ENCODE measurements around the gene MTA1. TPM values are rescaled to one million over a fixed set of nuclear protein-coding genes. Genes with fewer than 3 reads are reported as not detected.
A peak's percentile ranks its signal among the peaks of the same experiment; 100 is the strongest.

The MTA1 gene
- 64.5 TPM for polyA plus RNA-seq (2012; ENCODE audit: low read depth, missing spikeins)

GRCh38 chr14:105419195-105420091 lies at the start of gene MTA1:
Gene MTA1, plus strand, starts transcription at chr14:105419827. Its CDS starts 209 bp downstream, at chr14:105420036.
- peak; percentile 85 for DNase-seq (ENCODE audit: insufficient read length, low spot score)
- no peak for FAIRE-seq
- TF ChIP-seq SPI1 (IDR thresholded peaks at IDR 0.05; ENCODE audit: low read depth, low read length): no peak

DNA sequence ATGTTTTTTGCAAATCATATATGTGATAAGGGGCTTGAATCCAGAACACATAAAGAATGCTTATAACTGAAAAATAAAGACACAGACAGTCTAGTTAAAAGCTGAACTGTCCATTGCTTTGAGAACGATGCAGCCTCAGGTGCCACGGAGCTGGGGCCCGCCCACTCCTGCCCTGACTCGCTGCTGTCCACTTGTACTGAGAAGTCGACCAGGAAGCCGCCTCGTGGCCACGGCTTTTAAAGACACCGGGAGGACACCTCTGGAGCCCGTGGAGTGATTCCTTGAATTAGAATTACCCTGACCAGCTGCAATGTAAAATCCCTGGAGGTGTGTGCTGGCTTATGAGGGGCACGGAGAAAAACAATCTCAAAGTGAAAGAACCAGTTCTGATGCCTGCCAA lies 45.2 kb upstream of the MTA1 start:
- FAIRE-seq (no peak), DNase-seq (ENCODE audit: insufficient read length, low spot score) (no peak)
- TF ChIP-seq POLR2A (IDR thresholded peaks at IDR 0.05; ENCODE audit: low read depth, low read length) (no peak), POU2F2 (IDR thresholded peaks at IDR 0.05; ENCODE audit: low read depth, low read length) (no peak), SPI1 (IDR thresholded peaks at IDR 0.05; ENCODE audit: low read depth, low read length) (no peak), POLR2AphosphoS5 (IDR thresholded peaks at IDR 0.05; ENCODE audit: low read depth, low read length) (no peak), TAF1 (IDR thresholded peaks at IDR 0.05; ENCODE audit: low read depth, low read length) (no peak), PAX5 (IDR thresholded peaks at IDR 0.05; ENCODE audit: insufficient read depth, low read length, severe bottlenecking) (no peak)

DNA sequence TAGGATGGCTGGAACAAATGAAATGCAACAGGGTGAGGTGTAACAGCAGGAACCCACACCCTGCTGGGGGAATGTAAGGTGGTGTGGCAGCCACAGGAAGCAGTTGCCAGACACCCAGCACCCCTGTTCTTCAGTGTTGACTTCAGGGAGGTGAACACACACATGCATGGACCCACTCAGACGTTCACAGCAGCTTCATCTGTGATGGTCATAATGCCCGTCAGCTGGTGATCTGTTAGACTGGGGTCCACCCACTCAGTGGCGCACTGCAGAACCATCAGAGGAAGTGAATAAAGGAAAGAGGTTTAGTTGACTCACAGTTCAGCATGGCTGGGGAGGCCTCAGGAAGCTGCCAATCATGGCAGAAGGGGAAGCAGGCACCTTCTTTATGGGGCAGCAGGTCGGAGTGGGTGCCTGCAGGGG lies 44.0 kb upstream of the MTA1 start:
- TF ChIP-seq SPI1 (IDR thresholded peaks at IDR 0.05; ENCODE audit: low read depth, low read length) (peak; percentile 41), TAF1 (IDR thresholded peaks at IDR 0.05; ENCODE audit: low read depth, low read length) (no peak), POLR2A (IDR thresholded peaks at IDR 0.05; ENCODE audit: low read depth, low read length) (no peak), PAX5 (IDR thresholded peaks at IDR 0.05; ENCODE audit: insufficient read depth, low read length, severe bottlenecking) (no peak)
- FAIRE-seq: peak; percentile 80
- DNase-seq (ENCODE audit: insufficient read length, low spot score): no peak

DNA sequence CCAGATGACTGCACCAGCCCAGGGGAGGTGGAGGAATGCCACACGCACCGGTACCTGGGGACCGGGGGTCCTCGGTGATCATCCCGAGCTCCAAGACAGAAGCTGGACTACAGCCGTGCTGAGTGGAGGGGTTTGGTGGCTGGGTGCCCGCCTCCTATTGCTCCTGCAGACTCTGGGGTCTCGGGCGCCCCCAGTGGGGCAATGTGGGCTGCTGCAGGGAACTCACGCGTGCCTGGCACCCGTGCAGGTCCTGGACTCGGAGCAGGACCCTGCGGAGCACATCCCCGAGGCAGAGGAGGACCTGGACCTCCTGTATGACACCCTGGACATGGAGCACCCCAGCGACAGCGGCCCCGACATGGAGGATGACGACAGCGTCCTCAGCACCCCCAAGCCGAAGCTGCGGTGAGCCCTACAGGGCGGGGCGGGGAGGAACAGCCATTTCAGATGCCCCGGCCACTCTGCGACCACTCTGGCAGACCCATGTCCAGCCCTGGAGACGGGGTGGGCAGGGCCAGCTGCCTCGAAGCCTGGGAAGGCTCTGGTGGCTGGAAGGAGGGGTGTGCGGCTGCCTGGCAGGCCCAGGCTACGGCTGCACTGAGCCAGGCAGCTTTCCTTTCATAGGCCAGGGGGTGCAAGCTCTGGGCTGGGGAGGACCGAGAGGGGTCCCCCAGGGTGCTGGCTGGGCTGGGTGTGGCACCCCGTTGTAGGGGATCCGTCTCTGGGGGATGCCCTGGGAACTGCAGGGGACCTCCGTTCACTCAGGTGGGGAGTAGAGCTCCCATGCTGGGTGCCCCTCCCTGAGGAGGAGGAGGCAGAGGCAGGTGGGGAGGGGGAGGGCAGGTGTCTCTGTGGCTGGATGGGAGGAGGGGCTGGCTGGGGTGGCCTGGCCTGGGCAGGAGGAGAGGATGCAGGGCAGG lies 42.8 kb upstream of the MTA1 start:
- DNase-seq (ENCODE audit: insufficient read length, low spot score) (no peak), FAIRE-seq (no peak)
- TF ChIP-seq POU2F2 (IDR thresholded peaks at IDR 0.05; ENCODE audit: low read depth, low read length) (no peak), POLR2A (IDR thresholded peaks at IDR 0.05; ENCODE audit: low read depth, low read length) (no peak), POLR2AphosphoS5 (IDR thresholded peaks at IDR 0.05; ENCODE audit: low read depth, low read length) (no peak), SPI1 (IDR thresholded peaks at IDR 0.05; ENCODE audit: low read depth, low read length) (no peak)

DNA sequence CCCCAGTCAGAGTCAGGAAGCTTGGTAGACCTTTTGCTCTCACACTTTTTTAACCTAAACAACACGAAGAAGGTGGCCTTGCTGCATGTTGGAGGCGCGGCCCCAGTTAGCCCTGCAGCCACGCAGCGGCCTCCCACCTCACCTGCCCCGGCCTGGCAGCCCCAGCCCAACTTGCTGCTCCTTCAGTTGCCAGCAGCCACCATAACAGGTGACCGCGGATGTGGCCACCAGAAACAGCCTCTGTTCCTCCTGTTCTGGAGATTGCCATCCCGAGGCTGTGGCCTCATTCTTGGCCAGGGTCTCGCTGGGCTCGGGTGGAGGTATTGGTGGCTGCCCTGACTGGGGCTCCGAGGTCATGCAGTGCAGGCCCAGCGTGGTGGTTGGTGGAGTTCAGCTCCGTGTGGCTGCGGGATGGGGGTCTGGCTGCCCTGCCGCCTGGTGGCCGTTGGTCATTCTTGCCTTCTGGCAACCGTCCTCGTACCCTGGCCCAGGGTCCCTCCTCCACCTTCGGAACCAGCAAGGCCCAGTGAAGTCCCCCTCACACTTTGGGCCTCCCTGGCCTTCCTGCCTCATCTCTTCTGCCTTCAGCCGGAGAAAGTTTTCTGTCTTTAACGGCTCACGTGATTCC lies 42.0 kb upstream of the MTA1 start:
- no peak for FAIRE-seq
- no peak for DNase-seq (ENCODE audit: insufficient read length, low spot score)
- TF ChIP-seq POLR2AphosphoS5 (IDR thresholded peaks at IDR 0.05; ENCODE audit: low read depth, low read length) (no peak), PAX5 (IDR thresholded peaks at IDR 0.05; ENCODE audit: insufficient read depth, low read length, severe bottlenecking) (no peak), POLR2A (IDR thresholded peaks at IDR 0.05; ENCODE audit: low read depth, low read length) (no peak), TAF1 (IDR thresholded peaks at IDR 0.05; ENCODE audit: low read depth, low read length) (no peak), SPI1 (IDR thresholded peaks at IDR 0.05; ENCODE audit: low read depth, low read length) (no peak), POU2F2 (IDR thresholded peaks at IDR 0.05; ENCODE audit: low read depth, low read length) (no peak)

DNA sequence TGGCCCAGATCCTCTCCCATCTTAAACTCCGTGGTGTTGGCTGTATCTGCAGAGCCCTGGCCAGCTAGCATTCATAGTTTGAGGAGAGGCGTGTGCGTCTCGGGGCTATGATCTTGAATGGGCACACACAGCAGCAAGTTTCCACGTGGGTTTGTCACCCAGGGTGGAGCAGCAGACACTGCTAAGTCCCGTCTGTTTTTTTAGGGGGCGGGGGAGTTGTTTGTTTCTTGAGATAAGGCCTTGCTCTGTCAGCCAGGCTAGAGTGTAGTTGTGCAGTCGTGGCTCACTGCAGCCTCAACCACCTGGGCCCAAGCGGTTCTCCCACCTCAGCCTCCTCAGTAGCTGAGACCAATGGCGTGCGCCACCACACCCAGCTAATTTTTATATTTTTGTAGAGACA lies 41.4 kb upstream of the MTA1 start:
- no peak for DNase-seq (ENCODE audit: insufficient read length, low spot score)
- TF ChIP-seq TAF1 (IDR thresholded peaks at IDR 0.05; ENCODE audit: low read depth, low read length) (no peak), POLR2A (IDR thresholded peaks at IDR 0.05; ENCODE audit: low read depth, low read length) (no peak), POLR2AphosphoS5 (IDR thresholded peaks at IDR 0.05; ENCODE audit: low read depth, low read length) (no peak), PAX5 (IDR thresholded peaks at IDR 0.05; ENCODE audit: insufficient read depth, low read length, severe bottlenecking) (no peak), POU2F2 (IDR thresholded peaks at IDR 0.05; ENCODE audit: low read depth, low read length) (no peak), SPI1 (IDR thresholded peaks at IDR 0.05; ENCODE audit: low read depth, low read length) (no peak)
- no peak for FAIRE-seq

DNA sequence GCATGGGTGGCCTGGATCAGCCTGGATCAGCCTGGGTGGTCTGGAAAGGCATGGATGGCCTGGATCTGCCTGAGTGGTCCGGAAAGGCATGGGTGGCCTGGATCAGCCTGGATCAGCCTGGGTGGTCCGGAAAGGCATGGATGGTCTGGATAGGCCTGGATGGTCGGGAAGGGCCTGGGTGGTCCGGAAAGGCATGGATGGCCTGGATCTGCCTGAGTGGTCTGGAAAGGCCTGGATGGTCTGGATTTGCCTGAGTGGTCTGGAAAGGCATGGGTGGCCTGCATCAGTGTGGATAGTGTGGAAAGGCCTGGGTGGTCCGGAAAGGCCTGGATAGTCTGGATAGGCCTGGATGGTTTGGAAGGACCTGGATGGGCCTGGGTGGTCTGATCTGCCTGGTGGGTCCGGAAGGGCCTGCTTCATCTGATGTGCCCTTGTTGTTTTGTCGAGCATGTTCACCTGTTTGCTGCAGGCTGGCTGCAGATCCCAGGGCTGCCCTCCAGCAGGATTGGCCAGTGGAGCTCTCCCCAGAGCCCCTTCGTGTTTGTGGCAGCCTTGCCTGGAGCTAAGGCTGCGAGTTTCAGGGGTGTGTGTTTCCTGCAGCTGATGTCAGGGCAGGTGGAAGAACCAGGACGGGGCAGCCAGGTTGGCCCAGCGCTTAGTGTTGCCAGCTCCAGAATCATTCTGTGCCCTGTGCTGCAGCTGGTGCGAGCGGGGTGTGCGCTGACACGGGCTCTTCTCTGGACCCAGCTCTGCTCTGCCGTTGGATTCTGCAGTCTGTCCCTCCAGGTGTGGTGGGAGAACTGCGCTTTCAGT lies 40.5 kb upstream of the MTA1 start:
- FAIRE-seq: no peak
- no peak for TF ChIP-seq POLR2AphosphoS5 (IDR thresholded peaks at IDR 0.05; ENCODE audit: low read depth, low read length)
- no peak for TF ChIP-seq POU2F2 (IDR thresholded peaks at IDR 0.05; ENCODE audit: low read depth, low read length)
- no peak for TF ChIP-seq POLR2A (IDR thresholded peaks at IDR 0.05; ENCODE audit: low read depth, low read length)
- no peak for TF ChIP-seq SPI1 (IDR thresholded peaks at IDR 0.05; ENCODE audit: low read depth, low read length)
- no peak for TF ChIP-seq PAX5 (IDR thresholded peaks at IDR 0.05; ENCODE audit: insufficient read depth, low read length, severe bottlenecking)
- TF ChIP-seq TAF1 (IDR thresholded peaks at IDR 0.05; ENCODE audit: low read depth, low read length): no peak
- DNase-seq (ENCODE audit: insufficient read length, low spot score): no peak

DNA sequence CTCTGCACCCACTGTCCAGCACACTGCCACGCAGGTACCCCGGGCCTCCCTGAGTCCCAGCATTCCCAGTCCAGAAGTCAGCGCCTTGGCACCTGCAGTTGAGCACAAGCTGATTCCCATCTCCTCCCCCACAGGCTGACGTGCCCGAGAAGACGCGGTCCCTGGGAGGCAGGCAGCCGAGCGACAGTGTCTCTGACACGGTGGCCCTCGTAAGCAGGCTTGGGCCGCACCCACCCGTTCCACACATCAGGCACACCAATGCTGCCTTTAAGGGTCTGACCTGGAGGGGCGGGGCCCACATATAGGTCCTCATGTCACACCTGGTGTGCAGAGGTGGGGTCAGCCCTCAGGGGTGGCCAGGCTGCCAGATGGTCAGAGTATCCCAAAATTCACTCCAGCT lies 39.7 kb upstream of the MTA1 start:
- FAIRE-seq (no peak), DNase-seq (ENCODE audit: insufficient read length, low spot score) (no peak)
- TF ChIP-seq PAX5 (IDR thresholded peaks at IDR 0.05; ENCODE audit: insufficient read depth, low read length, severe bottlenecking) (no peak), POLR2AphosphoS5 (IDR thresholded peaks at IDR 0.05; ENCODE audit: low read depth, low read length) (no peak), POU2F2 (IDR thresholded peaks at IDR 0.05; ENCODE audit: low read depth, low read length) (no peak), TAF1 (IDR thresholded peaks at IDR 0.05; ENCODE audit: low read depth, low read length) (no peak), SPI1 (IDR thresholded peaks at IDR 0.05; ENCODE audit: low read depth, low read length) (no peak), POLR2A (IDR thresholded peaks at IDR 0.05; ENCODE audit: low read depth, low read length) (no peak)

Measured in GM12891 (cell line).